NCI-H226 (cell line): ENCODE results near the gene MRI1.

Source experiments
- DNase-seq: peaks from one replicate; pipeline ENCODE4 v3.0.0-alpha.2; 2015

The MRI1 gene

DNA sequence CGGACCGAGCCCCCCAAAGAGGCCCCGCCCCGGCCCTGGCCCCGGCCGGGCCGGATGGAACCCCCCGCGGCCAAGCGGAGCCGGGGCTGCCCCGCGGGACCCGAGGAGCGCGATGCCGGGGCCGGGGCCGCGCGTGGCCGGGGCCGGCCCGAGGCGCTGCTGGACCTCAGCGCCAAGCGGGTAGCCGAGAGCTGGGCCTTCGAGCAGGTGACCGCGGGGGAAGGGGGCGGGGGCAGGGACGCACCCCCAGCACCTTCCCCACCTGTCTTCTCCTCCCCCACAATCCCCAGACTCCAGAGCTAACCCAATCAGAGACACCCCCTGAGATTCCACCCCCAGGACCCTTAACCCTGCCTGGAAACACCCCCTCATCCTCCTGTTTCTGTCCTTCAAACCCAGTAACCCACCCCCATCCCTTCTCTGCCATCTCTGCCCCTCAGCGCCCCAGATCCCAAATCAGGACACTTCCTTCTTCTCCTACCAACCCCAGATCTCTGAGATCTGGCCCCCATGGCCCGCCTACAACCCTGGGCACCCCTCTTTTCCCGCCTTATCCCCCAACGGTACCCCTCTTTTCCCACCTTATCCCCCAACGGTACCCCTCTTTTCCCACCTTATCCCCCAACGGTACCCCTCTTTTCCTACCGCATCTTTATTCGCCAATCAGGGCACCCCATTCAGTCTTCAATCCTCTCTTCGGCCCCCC, 31.4 kb downstream of the MRI1 start:
- DNase-seq = peak; percentile 41

DNA sequence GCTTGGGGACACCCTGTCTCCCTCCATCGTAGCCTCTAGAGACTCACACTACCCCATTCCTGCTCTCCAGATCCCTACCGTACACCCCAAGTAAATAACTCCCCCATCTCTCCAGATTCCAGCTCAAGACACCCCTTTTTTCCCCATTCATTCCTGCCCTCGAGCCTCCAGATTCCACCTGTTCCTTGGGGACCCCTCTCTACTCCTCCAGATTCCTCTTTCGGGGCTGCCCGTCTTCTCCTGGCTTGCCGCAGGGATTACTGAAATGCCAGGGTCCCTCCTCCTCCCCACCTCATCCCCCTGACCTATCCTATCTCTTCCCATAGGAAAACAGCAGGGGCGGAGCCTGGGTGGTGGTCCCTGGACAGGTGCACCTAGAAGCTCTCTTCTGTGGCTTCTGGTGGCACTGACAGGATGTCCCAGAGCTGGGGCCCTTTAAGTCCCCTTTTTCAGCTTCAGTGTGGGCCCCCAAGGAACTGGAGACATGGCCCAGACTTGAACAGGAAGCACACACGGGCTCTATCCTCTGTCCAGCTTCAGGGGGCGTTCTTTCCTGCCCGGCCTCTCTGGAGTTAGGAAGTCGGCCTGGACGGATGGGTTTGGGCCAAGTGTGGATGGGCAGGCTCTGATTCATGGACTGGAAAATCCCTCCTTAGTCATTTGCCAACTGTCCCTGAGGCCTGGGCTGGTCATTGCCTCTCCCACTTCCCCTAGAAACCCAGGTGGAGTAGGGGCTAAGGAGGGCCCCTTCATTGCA, 32.2 kb downstream of the MRI1 start:
- peak; percentile 98 for DNase-seq

DNA sequence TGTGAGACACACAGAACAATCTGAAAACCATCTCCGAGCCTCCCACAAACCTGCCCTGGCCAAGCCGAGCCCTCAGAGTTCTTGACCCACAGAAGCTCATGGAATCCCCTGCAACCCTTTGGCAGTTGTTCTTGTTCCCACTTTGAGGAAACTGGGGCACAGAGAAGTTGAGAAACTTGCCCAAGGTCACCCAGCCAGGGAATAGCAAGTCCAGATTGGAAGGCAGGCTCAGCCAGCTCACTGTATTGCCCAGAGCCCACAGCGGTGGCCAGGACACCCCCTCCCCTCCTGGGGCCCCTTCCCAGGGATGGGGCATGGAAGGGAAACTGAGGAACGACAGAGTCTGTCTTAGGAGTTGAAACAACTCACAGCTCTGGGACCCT, 32.7 kb downstream of the MRI1 start:
- no peak for DNase-seq

DNA sequence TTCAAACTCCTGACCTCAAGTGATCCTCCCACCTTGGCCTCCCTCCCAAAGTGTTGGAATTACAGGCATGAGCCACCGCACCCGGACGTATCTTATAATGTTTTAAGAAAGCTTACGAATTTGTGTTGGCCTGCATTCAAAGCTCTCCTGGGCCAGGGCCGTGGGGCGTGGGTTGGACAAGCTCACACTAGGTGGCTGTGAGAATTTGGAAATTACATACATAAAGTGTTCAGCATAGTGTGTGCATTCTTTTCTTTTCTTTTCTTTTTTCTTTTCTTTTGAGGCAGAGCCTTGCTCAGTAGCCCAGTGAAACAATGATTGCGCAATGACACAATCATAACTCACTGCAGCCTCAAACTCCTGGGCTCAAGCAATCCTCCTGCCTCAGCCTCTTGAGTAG, 33.5 kb downstream of the MRI1 start:
- DNase-seq = peak; percentile 92

DNA sequence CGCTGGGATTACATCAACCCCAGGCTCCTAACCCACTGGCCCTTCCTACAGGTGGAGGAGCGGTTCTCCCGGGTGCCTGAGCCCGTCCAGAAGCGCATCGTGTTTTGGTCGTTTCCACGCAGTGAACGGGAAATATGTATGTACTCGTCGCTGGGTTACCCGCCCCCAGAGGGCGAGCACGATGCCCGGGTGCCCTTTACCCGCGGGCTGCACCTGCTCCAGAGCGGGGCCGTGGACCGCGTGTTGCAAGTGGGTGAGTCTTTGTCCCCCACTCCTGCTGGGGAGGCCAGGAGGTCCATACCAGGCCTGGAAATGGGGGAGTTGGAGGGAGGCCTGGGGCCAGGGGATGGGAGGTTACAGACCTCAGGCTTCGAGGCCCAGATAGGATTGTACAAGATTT, 35.3 kb downstream of the MRI1 start:
- no peak for DNase-seq

DNA sequence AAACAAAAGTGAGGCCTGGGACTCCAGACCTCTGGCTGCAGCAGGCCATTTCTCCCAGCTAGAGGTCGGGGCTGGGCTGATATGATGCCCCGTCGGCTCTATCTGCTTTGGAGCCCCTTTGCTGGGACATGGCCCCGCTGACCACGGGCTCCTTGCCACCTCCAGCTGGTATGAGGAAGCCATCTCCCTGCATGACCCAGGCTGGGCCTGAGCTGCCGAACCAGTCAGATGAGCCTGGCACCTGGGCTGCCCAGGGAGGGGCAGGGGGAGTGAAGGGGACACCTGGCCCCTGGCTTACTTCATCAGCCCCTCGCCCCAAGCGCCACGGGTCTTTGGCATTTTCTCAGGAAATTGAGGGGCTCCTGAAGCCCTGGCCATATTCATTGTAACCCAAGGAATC, 38.7 kb downstream of the MRI1 start:
- no peak for DNase-seq

DNA sequence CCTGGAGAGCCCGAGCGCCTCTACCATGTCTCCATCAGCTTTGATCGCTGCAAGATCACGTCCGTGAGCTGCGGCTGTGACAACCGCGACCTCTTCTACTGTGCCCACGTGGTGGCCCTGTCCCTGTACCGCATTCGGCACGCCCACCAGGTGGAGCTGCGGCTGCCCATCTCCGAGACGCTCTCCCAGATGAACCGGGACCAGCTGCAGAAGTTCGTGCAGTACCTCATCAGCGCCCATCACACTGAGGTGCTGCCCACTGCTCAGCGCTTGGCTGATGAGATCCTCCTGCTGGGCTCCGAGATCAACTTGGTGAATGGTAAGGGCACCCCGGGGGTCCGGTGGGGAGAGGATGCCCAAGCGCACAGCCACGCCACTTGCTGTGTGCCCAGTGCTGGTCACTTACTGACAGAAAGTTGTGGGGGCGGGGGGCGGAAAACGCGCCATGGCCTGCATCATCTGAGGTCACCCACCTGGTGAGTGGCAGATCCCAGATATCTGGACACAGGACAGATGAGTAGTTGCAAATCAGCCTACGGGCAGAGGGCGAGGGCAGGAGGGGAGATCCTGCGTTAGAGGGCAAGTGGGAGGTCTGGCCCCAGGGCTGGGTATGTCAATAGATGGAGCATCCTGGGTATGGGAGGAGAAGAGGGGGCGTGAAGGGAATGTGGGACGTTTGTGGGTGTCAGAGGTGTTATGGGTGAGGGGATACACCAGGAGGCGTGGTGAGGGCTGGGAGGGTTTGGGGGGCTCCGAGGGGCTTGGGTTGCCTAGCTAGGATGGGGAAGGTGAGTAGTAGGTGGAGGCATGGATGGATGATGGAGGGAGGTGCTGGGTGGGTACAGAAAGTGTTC, 40.7 kb downstream of the MRI1 start:
- no peak for DNase-seq

DNA sequence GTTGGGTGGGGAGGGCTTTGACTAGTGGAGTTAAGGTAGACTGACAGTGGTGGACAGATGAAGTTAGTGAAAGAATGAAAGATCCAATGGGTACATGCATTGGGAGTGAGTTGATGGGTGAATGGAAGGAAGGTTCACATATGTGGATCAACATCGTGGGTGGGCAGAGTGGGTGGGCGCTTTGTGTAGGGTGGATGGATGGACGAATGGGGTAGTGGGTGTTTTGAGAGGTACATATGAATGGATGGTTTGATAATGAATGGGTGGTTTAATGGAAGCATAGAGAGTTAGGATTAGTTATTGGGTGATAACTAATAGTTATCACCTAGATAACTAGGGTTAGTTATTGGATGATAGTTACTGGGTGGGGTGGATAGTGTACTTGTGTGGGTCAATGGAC, 42.4 kb downstream of the MRI1 start:
- DNase-seq = no peak

DNA sequence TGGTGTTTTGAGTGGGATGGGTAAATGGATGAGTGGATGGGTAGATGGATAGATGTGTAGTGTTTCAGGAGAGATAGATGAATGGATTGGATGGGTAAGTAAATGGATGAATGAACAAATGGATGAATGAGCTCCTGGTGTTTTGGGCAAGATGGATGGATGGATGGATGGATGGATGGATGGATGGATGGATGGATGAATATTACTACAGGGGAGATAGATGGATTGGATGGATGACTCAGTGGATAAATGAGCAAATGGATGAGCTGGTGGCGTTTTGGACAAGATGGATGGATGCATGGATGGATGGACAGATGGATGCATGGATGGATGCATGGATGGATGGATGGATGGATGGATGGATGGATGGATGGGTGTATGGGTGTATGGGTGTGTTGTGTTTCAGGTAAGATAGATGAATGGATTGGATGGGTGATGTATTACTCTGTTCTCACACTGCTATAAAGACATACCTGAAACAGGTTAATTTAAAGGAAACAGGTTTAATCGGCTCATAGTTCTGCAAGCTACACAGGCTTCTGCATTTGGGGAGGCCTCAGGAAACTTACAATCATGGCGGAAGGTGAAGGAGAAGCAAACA, 43.2 kb downstream of the MRI1 start:
- no peak for DNase-seq

DNA sequence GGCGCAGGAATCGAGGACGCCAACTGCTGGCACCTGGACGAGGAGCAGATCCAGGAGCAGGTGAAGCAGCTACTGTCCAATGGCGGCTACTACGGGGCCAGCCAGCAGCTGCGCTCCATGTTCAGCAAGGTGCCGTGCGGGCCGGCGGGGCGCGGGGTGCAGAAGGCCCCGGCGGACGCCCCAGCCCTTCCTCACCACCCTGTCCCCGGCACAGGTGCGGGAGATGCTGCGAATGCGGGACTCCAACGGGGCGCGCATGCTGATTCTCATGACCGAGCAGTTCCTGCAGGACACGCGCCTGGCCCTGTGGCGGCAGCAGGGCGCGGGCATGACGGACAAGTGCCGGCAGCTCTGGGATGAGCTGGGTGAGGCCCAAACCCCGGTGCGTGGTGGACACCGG, 44.5 kb downstream of the MRI1 start:
- no peak for DNase-seq

DNA sequence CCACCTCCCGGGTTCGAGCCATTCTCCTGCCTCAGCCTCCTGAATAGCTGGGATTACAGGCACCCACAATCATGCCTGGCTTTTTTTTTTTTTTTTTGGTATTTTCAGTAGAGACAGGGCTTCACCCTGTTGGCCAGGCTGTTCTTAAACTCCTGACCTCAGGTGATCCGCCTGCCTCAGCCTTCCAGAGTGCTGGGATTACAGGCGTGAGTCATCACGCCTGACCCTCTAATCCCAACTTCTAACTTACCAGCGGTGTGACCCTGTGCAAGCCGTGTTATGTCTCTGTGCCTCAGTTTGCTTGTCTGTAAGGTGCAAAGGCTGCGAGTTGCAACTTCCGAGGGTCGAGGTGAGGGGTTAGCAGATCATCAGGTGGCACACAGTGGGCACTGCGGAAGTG, 48.2 kb downstream of the MRI1 start:
- no peak for DNase-seq

DNA sequence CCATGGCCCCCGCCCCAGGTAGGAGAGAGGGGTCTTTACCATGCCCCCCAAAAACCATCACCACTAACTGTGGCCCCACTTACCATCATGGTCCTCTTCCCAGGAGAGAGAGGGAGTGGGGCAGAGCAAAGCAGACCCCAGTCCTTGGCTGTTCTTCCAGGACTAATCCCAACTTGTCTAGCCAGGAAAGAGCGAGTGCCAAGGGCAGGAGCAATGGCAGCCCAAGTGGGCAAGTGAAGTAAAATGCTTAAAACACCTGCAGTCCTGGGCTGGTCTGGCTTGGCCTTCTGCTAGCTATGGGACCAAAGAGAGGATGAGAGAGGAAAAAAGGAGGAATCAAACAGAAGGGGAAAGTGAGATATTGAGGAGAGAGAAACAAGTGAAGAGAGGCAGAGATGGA, 48.8 kb downstream of the MRI1 start:
- DNase-seq = no peak

DNA sequence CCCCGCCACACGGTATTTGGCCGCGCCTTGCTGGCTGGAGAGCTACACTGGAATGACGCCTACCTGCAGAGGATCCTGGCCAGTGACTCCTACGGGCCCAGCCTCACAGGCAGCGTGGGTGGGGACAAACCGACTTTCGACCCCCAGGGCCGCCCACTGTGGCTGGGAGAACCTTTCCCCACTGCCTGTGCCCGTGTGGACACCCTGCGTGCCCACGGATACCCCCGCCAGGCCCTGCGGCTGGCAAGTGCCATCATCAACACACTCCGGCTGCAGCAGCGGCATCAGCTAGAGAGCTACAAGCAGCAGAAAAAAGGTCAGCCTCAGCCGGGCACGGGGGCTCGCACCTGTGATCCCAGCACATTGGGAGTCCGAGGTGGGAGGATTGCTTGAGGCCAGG, 50.2 kb downstream of the MRI1 start:
- DNase-seq = no peak

DNA sequence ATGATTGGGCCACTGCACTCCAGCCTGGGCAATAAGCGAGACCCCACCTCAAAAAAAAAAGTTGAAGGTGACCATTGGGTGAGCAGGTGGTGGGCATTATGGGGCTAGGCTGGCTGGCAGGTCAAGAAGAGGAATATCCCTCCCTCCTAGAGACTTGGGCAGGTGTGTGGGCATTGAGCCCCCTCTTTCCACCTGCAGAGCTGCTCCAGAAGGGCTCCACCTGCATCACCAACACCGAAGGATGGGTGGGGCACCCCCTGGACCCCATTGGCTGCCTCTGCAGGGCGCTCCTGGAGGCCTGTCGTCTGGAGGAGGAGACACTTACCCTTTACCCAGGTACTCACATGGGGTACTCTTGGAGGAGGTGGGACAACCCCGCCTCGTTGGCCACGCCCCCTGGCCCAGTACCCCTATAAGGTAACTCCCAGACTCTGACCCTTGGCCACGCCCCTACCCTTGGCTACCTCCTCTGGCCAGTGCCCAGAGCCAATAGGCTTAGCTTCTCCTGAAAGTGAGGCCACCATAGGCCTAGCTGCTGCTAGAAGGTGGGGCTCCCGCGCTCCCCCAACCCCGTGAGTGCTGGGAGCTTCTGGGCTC, 52.8 kb downstream of the MRI1 start:
- DNase-seq = no peak

DNA sequence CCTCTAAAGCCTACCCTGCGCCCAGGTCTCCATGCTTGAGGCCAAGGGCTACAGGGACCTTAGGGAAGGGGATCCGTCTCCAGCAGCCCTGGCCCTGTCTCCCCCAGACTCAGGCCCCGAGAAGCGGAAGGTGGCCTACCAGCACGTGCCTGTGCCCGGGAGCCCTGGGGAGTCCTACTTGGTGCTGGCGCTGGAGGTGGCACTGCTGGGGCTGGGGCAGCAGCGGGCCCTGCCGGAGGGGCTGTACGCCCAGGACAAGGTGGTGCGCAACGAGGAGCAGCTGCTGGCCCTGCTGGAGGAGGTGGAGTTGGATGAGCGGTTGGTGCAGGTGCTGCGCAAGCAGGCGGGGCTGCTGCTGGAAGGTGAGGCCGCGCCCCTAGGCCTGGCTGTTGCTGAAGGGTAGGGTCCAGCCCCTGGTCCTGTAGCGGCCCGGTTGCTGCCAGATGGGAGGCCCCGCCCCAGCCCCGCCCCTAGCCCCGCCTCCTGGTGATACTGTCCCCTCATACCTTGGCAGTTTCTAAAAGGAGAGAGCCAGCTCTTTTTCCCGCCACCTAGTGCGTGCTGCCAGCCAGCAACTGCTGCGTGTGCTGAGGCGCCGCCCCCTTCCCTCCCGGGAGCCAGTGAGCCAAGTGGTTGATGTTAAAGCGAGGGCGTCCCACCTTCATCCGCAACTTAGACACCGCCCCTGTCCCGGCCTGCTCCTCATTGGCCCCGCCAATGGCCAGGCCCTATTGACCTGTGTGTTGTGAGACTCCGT, 53.5 kb downstream of the MRI1 start:
- no peak for DNase-seq

DNA sequence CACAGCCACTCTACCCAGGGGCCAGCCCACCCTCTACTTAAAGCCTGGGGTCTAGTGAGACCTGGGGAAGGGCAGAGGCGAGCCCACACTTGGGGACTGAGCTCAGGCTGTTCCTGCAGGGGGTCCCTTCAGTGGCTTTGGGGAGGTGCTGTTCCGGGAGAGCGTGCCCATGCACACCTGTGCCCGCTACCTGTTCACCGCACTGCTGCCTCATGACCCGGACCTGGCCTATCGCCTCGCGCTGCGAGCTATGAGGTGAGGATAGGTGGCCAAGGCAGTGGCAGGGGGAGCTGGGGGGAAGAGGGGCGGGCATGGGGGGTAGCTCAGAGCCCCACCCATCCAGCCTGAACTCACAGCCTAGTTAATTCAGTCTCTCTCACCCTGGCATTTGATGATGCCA, 54.9 kb downstream of the MRI1 start:
- no peak for DNase-seq

DNA sequence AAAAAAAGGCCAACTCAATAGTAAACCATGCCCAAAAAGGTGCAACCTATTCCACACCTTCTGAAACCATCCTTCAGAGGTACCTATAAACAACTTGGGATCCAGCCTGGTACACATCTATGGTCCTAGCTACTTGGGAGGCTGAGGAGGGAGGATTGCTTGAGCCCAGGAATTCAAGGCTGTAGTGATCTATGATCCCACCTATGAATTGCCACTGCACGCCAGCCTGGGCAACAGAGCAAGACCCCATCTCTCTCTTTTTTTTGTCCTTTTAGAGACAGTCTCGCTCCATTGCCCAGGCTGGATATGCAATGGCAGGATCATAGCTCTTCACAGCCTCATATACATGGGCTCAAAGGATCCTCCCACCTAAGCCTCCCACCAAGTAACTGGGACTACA, 57.0 kb downstream of the MRI1 start:
- DNase-seq = no peak

DNA sequence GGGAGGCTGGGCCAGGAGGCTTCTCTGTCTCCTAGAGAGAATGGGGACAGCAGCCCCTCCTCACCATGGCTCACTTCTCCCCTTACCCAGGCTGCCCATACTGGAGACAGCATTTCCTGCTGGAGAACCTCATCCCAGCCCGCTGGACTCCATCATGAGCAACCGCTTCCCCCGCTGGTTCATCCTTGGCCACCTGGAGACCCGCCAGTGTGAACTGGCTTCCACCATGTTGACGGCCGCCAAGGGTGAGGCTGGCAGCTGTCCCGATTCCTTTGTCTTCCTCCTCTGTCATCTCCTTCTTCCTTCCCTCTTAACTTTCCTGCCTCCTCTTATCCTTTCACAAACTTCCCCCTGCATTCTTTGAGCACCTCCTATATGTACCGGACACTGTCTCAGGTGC, 58.9 kb downstream of the MRI1 start:
- DNase-seq = no peak
